ENCODE results near the gene CFAP251.

Gene CFAP251

DNA sequence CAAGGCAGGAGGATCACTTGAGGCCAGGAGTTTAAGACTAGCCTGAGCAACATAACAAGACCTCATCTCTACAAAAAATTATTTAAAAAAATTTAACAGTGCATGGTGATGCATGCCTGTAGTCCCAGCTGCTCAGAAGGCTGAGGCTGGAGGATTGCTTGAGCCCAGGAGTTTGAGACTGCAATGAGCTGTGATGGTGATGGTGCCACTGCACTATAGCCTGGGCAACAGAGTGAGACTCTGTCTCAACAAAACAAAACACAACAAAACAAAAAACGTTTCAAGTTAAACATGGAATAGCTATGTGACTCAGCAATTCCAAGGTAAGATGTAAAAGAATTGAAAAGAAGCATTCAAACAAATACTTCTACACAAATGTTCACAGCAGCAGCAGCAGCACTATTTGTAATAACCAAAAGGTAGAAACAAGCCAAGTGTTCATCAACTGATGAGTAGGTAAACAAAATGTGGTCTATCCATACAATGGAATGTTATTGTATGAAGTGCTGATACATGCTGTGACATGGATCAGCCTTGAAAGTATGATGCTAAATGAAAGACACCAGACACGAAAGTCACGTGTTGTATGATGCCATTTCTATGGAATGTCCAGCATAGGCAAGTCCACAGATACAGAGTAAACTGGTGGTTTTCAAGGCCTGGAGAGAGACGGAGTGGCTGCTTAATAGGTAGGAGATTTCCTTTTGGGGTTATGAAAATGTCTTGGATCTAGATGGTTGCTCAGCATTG is 31.4 kb downstream of the CFAP251 start:
- no peak for DNase-seq

- no peak for DNase-seq
Measured at GRCh38 chr12:121953117-121953692, 34.8 kb downstream of the CFAP251 start.

- no peak for DNase-seq
Measured at GRCh38 chr12:121953695-121954094, 35.3 kb downstream of the CFAP251 start.

- no peak for DNase-seq
Measured at GRCh38 chr12:121955258-121956237, 37.2 kb downstream of the CFAP251 start.

DNA sequence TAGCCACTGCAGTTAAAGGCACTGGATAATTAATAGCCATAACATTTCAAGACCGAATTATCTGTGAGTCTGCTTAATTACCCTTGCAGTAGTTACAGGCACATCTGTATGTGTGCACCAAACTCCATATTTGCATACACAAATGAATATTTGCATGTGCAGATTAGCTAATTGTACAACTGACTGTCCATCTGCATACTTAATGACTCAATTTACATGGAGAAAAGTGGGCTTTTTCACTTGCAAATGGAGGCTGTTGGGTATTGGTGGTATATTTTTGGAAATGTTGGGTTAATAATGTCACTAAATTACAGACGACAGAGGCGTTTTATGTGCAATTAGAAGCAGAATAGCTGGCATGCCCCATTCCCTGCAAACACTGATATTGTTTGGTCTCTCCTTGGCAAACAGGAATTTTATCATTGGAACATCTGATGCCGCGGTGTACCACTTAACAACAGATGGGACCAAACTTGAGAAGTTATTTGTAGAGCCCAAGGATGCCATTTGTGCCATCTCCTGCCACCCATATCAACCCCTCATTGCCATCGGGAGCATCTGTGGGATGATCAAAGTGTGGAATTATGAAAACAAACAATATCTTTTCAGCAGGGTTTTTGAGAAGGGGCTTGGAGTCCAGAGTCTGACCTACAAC is 39.6 kb downstream of the CFAP251 start:
- no peak for DNase-seq

DNA sequence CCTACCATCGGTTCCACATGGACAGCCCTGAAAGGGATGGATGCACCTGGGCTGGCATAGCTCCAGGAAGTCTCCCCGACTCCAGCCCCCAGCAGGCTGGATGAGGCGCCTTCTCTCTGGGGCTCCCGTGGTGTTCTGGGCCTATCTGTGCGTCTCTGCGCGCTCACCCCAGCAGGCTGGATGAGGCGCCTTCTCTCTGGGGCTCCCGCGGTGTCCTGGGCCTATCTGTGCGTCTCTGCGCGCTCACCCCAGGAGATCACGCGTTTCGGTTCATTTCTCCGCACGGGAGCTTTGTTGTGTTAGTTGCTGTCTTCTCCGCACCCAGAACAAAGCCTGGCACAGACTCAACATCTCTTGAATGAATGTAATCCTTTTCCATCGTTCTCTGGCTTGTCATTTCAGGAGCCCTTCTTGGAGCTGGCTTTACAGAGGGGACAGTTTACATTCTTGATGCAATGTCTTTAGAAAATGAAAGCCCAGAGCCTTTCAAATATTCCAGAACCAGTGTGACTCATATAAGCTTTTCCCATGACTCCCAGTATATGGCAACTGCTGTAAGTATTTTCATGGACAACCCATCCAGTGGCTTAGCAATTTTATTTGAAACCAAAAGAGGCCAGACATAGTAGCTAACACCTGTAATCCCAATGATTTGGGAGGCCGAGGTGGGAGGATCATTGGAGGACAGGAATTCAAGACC is 40.3 kb downstream of the CFAP251 start:
- no peak for DNase-seq

DNA sequence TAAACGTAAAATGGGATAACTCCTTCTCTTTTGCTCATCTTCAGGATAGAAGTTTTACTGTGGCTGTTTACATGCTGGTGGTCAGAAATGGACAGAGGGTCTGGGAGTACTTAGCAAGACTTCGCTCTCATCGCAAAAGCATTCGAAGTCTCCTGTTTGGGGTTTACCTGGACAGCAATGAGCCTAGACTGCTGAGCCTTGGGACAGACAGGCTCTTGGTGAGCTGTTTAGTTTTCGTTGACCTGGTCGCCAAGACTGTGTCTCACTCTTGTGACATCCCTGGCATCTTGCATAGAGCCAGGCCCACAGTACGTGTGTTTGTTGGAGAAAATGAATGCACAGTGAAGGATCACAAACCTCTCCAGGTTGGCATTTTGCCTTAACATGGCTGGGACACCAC is 42.1 kb downstream of the CFAP251 start:
- no peak for DNase-seq

DNA sequence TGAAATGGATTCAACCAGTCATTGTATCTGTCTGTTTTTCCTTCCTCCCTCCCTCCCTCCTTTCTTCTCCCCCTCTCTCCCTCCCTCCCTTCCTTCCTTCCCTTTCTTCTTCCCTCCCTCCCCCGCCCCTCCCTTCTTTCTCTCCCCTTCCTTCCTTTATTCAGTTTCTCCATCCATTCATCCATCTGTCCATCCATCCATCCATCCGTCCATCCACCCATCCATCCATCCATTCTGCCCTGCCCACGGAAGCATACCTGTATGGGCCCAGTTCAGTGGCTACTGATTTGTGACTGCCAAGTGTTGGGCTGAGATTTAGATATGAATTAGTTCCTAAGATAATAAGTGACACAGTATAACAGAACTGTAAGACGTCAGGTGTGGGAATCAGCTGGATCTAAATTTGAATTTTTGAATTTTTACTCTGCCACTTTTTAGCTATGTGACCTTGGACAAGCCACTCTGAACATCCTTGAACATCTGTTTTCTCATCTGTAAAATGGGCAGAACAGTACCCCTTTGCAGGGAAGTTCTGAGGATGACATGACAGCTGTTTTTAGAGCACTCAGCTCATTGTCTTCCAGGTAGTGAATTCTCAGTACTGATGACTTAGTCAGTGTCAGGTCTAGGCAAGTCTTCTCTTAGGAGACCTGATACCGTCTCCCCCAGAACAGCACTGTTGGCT is 42.9 kb downstream of the CFAP251 start:
- DNase-seq: no peak

DNA sequence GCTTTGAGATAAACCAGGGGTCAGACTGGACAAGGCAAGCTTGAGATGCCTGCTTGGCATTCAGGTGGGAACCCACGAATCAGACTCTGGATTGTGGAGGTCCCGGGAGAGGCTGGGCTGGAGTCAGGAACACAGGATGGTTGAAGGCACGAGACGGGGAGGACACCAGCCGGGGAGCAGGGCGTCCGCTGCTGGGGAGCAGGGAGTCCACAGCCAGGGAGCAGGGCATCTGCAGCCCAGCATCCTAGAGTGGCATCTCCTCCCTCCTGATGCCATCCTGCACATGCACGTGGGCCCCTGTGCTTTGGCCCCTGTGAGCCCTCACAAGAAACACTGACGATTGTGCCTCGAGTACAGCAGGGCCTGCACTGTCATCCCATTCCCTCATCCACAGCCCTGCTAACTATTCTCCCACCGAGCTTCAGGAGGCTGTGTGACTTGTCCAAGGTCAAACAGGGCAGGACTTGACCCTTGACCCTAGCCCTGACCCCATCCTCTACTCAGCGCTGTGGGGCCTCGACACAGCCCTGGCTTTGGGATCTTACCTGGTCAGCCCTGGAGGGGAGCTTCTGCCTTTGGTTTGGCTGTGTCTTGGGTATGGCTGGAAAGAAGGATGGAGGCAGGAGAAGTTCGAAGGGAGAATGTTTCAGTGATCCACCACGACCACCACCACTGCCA is 45.1 kb downstream of the CFAP251 start:
- DNase-seq: no peak

DNA sequence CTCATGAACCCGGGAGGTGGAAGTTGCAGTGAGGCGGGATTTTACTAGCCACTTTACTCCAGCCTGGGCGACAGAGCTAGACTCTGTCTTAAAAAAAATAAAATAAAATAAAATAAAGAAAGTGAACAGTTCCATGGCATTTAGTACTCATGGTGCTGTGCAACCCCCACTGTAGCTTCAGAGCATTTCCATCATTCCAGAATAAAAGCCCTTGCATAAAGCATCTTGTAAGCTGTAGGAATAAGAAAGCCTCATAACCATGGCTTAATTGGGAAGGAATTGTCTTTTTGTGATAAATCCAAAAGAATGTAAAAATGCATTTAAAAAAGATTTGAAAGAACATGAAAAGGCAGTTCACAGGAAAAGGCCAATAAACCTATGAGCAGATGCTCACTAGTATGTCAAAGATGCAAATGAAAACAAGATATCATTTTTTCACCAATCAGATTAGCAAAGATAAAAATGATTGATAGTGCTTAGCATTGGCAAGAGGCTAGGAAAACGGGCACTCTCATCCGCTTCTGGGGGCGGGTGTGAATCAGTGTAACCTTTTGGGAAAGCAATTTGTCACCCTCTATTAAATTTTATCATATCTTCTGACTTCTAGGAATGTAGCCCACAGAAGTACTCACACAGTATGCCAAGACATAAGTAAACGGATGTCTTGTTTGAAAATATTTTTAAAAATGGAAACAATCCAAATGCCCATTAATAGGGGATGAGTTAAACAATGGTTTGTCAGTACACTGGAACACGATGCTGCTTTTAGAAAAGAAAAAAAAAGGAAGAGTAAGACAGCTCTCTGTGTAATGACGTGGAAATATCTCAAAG is 46.6 kb downstream of the CFAP251 start:
- DNase-seq: no peak

DNA sequence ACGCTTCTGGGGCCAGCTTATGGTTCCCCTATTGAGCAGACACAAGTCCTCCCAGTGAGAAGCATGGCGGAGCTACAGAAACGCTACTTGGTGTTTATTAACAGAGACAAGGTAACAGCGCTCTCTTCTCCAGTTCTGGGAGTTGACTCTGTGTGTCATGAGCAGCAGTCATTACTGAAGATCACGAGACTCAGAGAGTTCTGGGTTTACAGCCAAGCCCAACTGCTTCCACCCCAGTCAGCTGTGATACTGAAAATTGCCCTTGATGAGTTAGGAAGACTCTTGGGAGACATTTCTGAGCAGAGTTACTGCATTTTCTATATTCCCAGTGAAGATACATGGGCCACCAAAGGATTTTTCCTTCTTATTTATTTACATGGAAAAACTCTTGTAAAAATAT is 48.6 kb downstream of the CFAP251 start:
- no peak for DNase-seq

- DNase-seq: no peak
Measured at GRCh38 chr12:121968876-121969275, 50.5 kb downstream of the CFAP251 start.

- no peak for DNase-seq
Measured at GRCh38 chr12:121969726-121970125, 51.3 kb downstream of the CFAP251 start.

DNA sequence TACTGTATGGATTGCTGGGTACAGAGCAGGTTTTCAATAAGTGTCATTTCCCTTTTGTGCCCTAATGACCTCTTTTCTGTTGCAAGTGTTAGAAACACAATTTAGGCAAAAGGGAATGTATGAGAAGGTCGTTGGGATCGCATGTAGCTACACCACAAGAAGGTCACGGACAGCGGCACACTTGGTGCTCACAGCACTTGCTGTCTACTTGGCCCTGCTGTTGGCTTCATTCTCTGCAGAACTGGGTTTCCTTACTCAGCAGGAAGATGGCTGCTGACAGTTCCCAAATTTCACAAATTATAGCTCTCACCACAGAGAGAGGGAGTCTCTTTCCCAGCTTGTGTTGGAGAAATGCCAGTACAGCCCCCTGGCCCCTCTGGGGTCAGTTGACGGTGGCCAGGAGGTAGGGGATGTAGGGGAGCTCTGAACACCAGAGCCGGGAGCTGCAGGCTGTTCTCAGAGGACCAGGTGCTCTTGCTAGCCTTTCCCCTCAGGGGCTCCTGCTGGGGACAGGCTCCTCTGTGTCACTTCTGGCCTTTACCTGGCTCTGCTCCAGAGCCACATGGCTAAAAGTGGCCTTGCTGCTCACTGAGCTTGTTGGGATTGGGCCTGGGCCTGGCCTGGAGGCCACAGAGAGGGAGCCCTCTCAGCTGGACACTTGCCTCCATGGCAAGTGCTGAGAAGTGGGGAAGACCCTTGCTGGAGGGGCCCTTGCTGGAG is 52.3 kb downstream of the CFAP251 start:
- no peak for DNase-seq

- no peak for DNase-seq
Measured at GRCh38 chr12:121974026-121974985, 55.9 kb downstream of the CFAP251 start.

GRCh38 chr12:121975021-121975420 is 56.6 kb downstream of the CFAP251 start:
- no peak for DNase-seq

DNA sequence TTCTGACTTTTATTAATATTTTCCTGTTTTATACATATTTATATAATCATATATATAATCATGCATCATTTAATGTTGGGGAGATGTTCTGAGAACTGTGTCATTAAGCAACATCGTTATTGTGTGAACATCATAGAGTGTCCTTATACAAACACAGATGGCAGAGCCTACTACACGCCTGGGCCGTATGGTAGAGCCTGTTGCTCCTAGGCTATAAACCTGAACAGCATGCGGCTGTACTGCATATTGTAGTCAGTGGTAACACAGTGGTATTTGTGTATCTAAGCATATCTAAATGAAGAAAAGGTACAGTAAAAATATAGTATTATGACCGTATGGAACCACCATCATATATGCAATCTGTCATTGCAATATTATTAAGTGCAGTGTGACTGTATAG is 58.6 kb downstream of the CFAP251 start:
- DNase-seq: no peak

DNA sequence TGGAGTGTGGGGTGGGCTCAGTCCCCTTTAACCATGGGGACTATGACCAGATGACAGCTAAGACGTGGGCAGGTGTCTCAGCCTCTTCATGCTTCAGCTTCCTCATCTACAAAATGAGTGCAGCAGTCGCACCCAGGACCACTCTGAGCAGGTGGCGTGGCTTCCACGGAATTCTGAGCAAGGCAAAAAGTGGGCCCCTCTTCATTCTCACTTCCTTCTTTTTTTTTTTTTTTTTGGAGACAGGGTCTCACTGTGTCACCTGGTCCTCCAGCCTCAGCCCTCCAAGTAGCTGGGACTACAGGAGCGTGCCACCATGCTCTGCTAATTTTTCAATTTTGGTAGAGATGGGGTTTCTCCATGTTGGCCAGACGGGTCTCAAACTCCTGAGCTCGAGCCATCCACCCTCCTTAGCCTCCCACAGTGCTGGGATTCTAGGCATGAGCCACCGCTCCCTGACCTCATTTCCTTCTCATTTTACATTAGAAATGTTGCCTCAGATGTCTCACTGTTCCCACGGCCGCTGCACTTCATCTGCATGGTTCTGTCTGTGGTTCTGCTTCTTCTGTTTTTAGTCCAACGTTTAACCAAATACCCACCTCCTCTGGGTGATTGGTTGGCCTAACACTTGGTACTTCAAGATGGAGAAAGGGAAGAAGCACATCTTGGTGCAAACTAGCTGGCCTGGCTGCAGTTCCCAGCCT is 61.9 kb downstream of the CFAP251 start:
- peak; percentile 75 for DNase-seq
